Fibroblast of the conjunctiva (primary cell): Measurements from ENCODE around the gene PMFBP1.

Experiments
- DNase-seq: peaks from one replicate; pipeline ENCODE4 v3.0.0-alpha.2; 2010; ENCODE audit warnings: low read depth

Gene PMFBP1

GRCh38 chr16:72172105-72173034, at the start of gene PMFBP1:
PMFBP1 (minus strand) TSS chr16:72172155; CDS start chr16:72171208, 947 bp downstream.
- peak; percentile 22 for DNase-seq

- no peak for DNase-seq
Observed at GRCh38 chr16:72221630-72222024, 49.7 kb upstream of the PMFBP1 start.

DNA sequence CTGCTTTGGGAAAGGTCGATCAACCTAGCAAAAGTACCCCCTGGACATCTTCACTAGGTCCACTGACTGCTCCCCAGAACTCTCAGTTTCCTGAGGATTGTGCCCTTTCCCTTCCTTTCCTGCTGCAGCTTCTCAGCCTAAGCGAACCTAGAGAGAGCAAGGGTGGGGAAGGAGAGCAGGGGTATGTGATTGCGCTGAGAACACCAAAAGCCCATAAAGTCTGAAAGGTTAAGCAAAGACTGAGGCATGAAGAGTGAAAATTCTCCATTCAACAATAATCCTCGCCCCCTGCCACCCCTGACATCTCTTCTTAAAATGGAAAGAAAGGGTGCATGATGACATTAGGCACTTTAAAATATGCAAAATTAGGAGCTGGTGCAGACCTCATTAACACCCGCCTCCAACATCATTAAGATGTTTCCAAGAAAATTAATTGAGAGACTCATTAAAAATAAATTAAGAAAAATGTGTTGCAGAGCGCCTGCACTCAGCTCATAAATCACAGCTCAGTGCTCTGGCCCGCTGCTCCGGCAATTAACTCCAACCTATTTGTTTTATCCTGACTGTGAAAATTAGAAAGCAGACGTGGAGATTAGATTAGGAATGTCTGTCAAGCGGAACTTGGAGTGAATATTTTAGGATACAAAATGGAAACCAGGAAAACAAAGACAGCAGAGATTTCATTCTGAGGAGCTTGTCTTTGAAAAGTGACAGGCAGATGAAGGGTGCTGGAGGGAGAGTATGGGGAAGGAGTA, 49.1 kb upstream of the PMFBP1 start:
- no peak for DNase-seq

DNA sequence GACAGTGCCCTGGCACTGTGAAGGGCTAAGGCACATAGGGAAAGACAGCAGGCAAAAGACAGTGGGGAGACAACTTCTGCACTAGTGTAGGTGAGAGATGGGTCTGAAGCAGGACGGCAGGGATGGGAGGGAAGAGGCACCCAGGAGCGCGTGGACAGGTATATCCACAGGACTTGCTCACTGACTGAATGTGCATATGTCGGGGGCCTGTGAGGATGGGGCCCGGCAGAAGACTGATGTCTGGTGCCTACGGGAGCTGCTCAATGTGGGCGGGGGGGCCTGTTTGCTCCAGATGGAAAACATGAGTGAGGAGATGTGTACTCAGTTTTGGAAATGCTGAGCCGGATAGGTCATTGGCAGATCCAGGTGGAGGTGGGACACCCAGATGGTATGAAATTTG, 47.3 kb upstream of the PMFBP1 start:
- no peak for DNase-seq

DNA sequence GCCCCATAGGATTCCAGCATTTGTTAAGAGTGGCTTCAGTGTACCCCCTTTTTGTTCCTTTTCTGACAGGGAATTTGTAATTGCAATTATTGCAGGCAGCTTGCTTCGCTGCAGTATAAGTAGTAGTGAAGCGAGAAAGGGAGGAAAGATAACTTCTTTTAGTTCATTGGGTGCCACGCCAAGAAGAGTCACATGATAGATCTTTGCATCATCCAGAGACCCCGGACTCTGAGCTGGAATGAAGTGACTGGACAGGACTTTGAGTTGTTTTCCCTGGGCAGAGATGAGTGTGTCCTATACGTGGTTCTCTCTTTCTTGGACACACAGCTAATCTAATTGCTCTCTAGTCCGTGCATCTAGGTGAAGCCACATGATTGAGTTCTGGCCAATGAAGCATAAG, 44.8 kb upstream of the PMFBP1 start:
- DNase-seq, result no peak

GRCh38 chr16:72214821-72215220, 42.9 kb upstream of the PMFBP1 start:
- no peak for DNase-seq

DNA sequence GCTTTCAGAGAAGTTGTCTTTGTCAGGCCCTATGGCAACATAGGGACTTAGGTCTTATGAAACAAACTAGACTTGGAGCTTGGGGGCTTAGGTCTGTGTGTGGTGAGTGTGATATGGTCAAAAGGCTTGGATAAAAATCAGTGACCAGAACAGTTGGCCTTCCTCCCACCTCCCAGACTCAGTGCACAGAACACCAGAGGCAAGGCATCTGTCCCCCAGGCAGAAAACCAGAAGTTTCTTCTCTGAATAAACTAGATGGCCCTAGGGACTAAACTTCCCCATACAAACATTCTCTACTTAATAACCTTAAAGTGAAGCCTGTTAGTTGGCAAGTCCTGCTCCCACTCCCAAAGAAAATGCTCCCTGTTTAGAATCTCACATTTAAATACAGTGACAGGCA, 39.2 kb upstream of the PMFBP1 start:
- no peak for DNase-seq

- no peak for DNase-seq
Observed at GRCh38 chr16:72210555-72210954, 38.6 kb upstream of the PMFBP1 start.

DNA sequence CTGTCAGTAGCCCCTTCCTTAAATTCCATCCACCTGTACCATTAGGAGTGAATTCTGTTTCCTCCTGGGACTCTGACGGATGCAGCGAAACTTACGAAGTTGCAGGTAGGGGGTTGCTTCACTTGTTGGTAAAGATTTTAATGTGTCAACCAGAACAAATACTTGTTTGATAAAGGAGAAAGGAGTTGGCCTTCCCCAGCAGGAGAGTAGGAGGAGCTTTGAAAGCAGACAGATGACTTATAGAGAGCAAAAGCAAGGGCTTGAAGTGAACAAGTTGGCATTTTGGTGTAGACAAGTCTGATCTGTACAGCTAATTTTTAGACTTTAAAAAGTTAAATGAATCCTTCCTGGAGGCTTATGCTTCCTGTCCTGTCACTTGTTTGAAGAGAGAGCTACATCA, 38.1 kb upstream of the PMFBP1 start:
- no peak for DNase-seq

DNA sequence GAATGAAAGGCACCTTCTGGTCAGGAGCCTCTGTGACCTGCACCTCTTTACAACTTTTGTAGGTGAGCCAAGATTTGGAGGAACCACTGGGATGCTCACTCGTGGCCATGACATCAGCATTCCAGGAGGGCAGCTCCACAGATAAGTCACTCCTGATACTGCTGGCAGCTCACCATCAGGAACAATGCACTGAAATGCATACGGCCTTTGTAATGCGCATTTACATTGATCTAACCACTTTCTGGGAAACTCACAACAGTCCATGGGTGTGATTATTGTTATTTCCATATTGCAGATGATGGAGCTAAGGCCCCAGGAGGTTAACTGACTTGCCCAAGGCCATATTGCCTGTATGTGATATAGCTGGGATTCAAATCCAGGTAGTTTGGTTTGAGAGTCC, 34.3 kb upstream of the PMFBP1 start:
- no peak for DNase-seq

DNA sequence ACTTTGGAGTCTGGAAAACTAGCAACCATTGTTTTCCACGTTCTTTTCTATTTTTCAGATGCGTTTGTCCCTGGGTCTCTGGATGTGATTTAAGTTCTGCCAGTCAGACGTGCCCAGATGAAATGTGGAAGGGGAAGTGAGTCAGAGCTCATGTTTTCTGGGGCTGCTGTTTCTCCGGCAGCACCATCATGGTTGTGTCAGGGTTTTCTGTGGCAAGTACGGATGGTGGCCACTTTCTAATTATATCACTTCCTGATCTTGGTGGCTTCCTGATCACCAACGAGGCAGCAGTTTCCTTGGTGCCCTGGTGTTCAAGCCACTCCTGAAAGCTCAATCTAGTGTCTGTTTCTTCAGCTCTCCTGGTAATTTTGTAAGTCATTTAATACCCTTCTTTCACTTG, 31.4 kb upstream of the PMFBP1 start:
- DNase-seq, result no peak

DNA sequence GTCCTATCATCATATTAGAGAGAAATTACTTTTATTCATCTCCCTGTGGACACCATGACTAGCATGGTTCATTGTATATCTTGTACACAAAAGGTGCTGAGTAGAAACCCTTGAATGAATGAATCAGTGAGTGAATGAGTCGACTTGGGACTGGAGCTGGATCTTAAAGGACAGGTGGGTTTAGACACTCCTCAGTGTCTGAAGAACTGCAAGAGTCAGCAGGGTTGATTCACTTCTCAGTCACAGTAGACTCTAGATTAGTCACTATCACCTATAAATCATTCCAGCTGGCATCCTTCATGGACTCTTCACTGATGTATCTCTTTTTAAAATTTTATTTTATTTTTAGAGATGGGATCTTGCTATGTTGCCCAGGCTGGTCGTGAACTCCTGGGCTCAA, 30.1 kb upstream of the PMFBP1 start:
- DNase-seq, result no peak

GRCh38 chr16:72201387-72201786, 29.4 kb upstream of the PMFBP1 start:
- no peak for DNase-seq

GRCh38 chr16:72199761-72200337, 27.9 kb upstream of the PMFBP1 start:
- no peak for DNase-seq

DNA sequence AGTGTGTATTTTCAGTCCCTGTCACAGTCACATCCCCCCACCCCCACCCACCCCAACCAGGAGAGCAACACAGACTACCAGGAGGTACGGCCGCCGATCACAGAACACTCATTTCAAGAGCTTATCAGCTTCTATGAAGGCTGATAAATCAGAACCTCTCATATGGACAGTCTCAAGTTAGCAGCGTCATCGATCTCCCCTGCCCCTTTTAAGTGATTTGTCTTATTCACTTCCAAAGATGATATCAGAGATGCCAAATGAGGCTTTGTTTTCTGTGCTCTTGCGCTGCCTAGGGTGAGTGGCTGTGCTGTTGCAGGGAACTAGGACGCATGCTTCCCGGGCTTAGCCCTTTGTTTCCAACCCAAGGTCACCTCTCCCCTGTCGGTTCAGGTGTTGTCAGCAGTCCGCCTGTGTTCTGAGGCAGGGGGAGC, 26.8 kb upstream of the PMFBP1 start:
- DNase-seq, result no peak

GRCh38 chr16:72198021-72198711, 26.2 kb upstream of the PMFBP1 start:
- DNase-seq, result peak; percentile 92

DNA sequence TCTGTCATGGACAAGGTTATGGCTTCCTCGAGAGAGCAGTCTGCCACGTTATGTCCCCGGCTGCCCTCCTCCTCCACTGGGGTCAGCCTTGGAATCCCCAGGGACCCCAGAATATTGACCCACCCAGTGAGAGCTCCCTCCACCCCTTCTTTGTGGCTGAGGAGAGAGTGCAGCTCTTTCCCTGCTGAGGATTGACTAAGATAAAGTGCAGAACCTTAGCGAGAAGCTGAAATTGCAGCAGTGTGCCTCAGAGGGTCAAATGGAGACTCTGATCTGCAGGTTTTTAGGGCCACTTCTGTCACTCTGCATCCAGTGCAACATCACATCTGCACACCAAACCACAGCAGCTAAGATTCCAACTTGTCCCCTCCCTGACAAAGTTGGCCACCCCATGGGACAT, 25.6 kb upstream of the PMFBP1 start:
- DNase-seq, result no peak

GRCh38 chr16:72195609-72196008, 23.7 kb upstream of the PMFBP1 start:
- DNase-seq, result no peak

DNA sequence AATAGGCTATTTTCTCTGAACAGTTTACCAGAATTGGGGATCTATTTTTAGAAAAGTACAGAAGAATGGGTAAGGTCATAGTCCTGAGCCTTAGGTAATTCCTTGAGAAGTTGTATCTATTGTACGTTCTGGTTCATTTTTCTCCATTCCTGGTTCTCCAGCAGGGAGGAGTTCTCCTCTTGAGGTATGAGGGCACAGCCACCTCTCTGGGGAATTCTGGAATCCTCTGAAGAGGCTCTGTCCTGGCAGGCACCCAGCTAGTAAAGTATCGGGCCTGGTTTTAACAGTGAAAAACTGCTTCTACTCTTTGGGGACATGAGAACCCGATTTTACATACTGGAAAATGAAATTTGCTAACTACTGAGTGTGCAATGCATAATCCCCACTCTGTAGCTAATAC, 19.6 kb upstream of the PMFBP1 start:
- DNase-seq, result no peak

- peak; percentile 51 for DNase-seq
Observed at GRCh38 chr16:72189865-72190371, 18.0 kb upstream of the PMFBP1 start.

DNA sequence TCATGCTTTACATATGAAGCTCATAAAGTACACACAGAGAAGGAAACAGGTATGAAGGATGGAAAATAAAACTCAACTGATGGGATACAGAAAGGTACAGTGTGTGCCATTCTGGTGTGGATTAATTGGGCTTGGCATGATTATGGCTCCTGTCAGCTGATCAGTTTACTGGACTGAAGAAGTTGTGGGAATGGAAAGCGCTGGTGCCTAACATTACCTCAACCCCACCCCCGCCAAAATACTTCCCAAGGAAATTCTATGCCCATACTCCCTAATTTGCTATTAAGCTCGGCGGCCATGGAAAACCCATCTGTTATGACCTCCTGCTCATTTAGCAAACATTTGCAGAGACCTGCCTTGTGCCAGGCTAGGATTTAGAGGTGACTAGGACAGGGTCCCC, 16.6 kb upstream of the PMFBP1 start:
- DNase-seq, result no peak

- DNase-seq, result no peak
Observed at GRCh38 chr16:72187551-72187950, 15.6 kb upstream of the PMFBP1 start.
